Measurements from ENCODE around the gene HS1BP3. TPM values are rescaled to one million over a fixed set of nuclear protein-coding genes. Genes with fewer than 3 reads are reported as not detected.
A peak's percentile ranks its signal among the peaks of the same experiment; 100 is the strongest.

Gene HS1BP3
- total and polyA plus RNA-seq, 2 of the 13 experiments (the other 11 are each of a cell fraction or from before 2014, with no cell fraction given): 15.2 to 22.0 TPM

GRCh38 chr2:20664431-20665242 is 13.7 kb upstream of the HS1BP3 start (continued):
- TF ChIP-seq ZNF260 (CRISPR knock-in tag; IDR thresholded peaks at IDR 0.05; ENCODE audit: borderline replicate concordance, low read depth) (no peak), FOXA3 (CRISPR knock-in tag; IDR thresholded peaks at IDR 0.05) (0 out of 2 replicates have a peak, but pooled peaks have one; percentile 28), ZNF609 (CRISPR knock-in tag; IDR thresholded peaks at IDR 0.05; ENCODE audit: borderline replicate concordance) (no peak), HDAC1 (CRISPR knock-in tag; IDR thresholded peaks at IDR 0.05) (no peak), ZNF530 (CRISPR knock-in tag; IDR thresholded peaks at IDR 0.05; ENCODE audit: low read depth) (no peak), ZNF652 (CRISPR knock-in tag; IDR thresholded peaks at IDR 0.05; ENCODE audit: borderline replicate concordance, low read depth) (no peak), TAF1 (CRISPR knock-in tag; IDR thresholded peaks at IDR 0.05) (no peak), SP4 (CRISPR knock-in tag; IDR thresholded peaks at IDR 0.05) (0 out of 2 replicates have a peak, but pooled peaks have one; percentile 39), HDAC2 (CRISPR knock-in tag; IDR thresholded peaks at IDR 0.05) (peak; percentile 29; the same call in 1 of the 2 replicates), ZNF512 (CRISPR knock-in tag; IDR thresholded peaks at IDR 0.05) (no peak), RXRA (CRISPR knock-in tag; IDR thresholded peaks at IDR 0.05) (no peak), HOXA9 (CRISPR knock-in tag; IDR thresholded peaks at IDR 0.05; ENCODE audit: borderline replicate concordance) (no peak), ZNF543 (CRISPR knock-in tag; IDR thresholded peaks at IDR 0.05) (no peak), ZNF670 (CRISPR knock-in tag; IDR thresholded peaks at IDR 0.05; ENCODE audit: borderline replicate concordance) (no peak), SRY (CRISPR knock-in tag; IDR thresholded peaks at IDR 0.05) (no peak), MXI1 (IDR thresholded peaks at IDR 0.05; ENCODE audit: borderline replicate concordance, low read depth, low read length) (no peak), ZNF772 (CRISPR knock-in tag; IDR thresholded peaks at IDR 0.05) (0 out of 2 replicates have a peak, but pooled peaks have one; percentile 16), ZNF329 (CRISPR knock-in tag; IDR thresholded peaks at IDR 0.05; ENCODE audit: low read depth) (no peak), ZNF737 (CRISPR knock-in tag; IDR thresholded peaks at IDR 0.05; ENCODE audit: borderline replicate concordance) (no peak)
- TF ChIP-seq, protein P1, sequence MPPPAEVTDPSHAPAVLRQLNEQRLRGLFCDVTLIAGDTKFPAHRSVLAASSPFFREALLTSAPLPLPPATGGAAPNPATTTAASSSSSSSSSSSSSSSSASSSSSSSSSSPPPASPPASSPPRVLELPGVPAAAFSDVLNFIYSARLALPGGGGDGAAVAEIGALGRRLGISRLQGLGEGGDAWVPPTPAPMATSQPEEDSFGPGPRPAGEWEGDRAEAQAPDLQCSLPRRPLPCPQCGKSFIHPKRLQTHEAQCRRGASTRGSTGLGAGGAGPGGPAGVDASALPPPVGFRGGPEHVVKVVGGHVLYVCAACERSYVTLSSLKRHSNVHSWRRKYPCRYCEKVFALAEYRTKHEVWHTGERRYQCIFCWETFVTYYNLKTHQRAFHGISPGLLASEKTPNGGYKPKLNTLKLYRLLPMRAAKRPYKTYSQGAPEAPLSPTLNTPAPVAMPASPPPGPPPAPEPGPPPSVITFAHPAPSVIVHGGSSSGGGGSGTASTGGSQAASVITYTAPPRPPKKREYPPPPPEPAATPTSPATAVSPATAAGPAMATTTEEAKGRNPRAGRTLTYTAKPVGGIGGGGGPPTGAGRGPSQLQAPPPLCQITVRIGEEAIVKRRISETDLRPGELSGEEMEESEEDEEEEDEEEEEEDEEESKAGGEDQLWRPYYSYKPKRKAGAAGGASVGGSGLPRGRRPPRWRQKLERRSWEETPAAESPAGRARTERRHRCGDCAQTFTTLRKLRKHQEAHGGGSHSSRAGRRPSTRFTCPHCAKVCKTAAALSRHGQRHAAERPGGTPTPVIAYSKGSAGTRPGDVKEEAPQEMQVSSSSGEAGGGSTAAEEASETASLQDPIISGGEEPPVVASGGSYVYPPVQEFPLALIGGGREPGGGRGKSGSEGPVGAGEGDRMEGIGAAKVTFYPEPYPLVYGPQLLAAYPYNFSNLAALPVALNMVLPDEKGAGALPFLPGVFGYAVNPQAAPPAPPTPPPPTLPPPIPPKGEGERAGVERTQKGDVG (CRISPR knock-in tag; IDR thresholded peaks at IDR 0.05; ENCODE audit: borderline replicate concordance): no peak

Data from HepG2 (cell line).